Karpas-422 (cell line): ENCODE results near the gene NPL. TPM values are rescaled to one million over a fixed set of nuclear protein-coding genes. Genes with fewer than 3 reads are reported as not detected.

Experiments
- DNase-seq: peaks from one replicate; pipeline ENCODE4 v3.0.0-alpha.2; 2015
- H2AFZ ChIP-seq: fragments of 200-600 bp; sonication (generic); 2 replicates; pipeline ENCODE4 v1.6.1; 2014; ENCODE audit warnings: antibody characterized with exemption, low read length, mixed read lengths
- H3K27ac ChIP-seq: fragments of 200-600 bp; sonication (generic); 2 replicates; pipeline ENCODE4 v1.5.1; 2014; ENCODE audit warnings: mild to moderate bottlenecking, low read length, moderate library complexity
- H3K27me3 ChIP-seq: fragments of 200-600 bp; sonication (generic); 2 replicates; pipeline ENCODE4 v1.6.1; 2014; ENCODE audit warnings: low read length, mixed read lengths
- H3K36me3 ChIP-seq: fragments of 200-600 bp; sonication (generic); 2 replicates; pipeline ENCODE4 v1.6.1; 2014; ENCODE audit warnings: low read length, mixed read lengths; ENCODE audit not compliant: insufficient read depth
- H3K4me1 ChIP-seq: fragments of 200-600 bp; sonication (generic); 2 replicates; pipeline ENCODE4 v1.6.1; 2014; ENCODE audit warnings: mild to moderate bottlenecking, low read length, mixed read lengths
- H3K4me2 ChIP-seq: fragments of 200-600 bp; sonication (generic); 2 replicates; pipeline ENCODE4 v1.6.1; 2014; ENCODE audit warnings: low read length, low read depth, mild to moderate bottlenecking; ENCODE audit not compliant: poor library complexity, severe bottlenecking
- H3K4me3 ChIP-seq: fragments of 200-600 bp; sonication (generic); 2 replicates; pipeline ENCODE4 v1.5.1; 2014; ENCODE audit warnings: mild to moderate bottlenecking, antibody characterized with exemption, low read length, mixed read lengths
- H3K79me2 ChIP-seq: fragments of 200-600 bp; sonication (generic); 2 replicates; pipeline ENCODE4 v1.6.1; 2014; ENCODE audit warnings: mild to moderate bottlenecking, low read length, mixed read lengths
- H3K9ac ChIP-seq: fragments of 200-600 bp; sonication (generic); 2 replicates; pipeline ENCODE4 v1.6.0; 2014; ENCODE audit warnings: low read length
- H3K9me2 ChIP-seq: fragments of 200-600 bp; sonication (generic), shearing (Covaris generic); replicated peaks from 2 replicates; pipeline ENCODE4 v1.6.0; 2014; ENCODE audit warnings: mild to moderate bottlenecking, low read length, moderate library complexity; ENCODE audit not compliant: insufficient read depth
- H3K9me3 ChIP-seq: fragments of 300-700, 200-600 bp; sonication (generic); 2 replicates; pipeline ENCODE4 v1.6.1; 2014; ENCODE audit warnings: low read length, mixed read lengths
- H4K20me1 ChIP-seq: fragments of 200-600 bp; sonication (generic); 2 replicates; pipeline ENCODE4 v1.6.1; 2014; ENCODE audit warnings: mild to moderate bottlenecking, antibody characterized with exemption, low read length, low read depth; ENCODE audit not compliant: insufficient read depth
- total RNA-seq: library from RNA; depleted of rRNA; stranded (reverse); fragments of >200 nt; shearing (Covaris generic); gene quantifications from 2 replicates; pipeline ENCODE4 v1.2.3, GENCODE V29; 2014; ENCODE audit warnings: low replicate concordance

NPL gene
- total RNA-seq, 1 experiment from 2014 or later = 3.2 TPM

- Histone ChIP-seq H3K4me2 (no peak overlapping the region), H3K27me3 (no peaks in the 10 kb centered on the region), H3K79me2 (no peaks in the 10 kb centered on the region), H3K9me2 (no peaks in the 10 kb centered on the region), H3K9me3 (no peaks in the 10 kb centered on the region), H4K20me1 (no peaks in the 10 kb centered on the region), H2AFZ (no peak overlapping the region), H3K9ac (no peak overlapping the region), H3K4me3 (no peak overlapping the region), H3K4me1 (peaks cover 7% of the 10 kb centered on the region), H3K27ac (no peak overlapping the region), H3K36me3 (no peaks in the 10 kb centered on the region)
- DNase-seq = no peak
These were observed 33.1 kb upstream of the NPL start for GRCh38 chr1:182756423-182756822.

GRCh38 chr1:182761396-182762395 lies 27.9 kb upstream of the NPL start:
- no peaks in the 10 kb centered on the region for H4K20me1 ChIP-seq
- H3K36me3 ChIP-seq = no peaks in the 10 kb centered on the region
- H3K9ac ChIP-seq = no peak overlapping the region
- H3K4me3 ChIP-seq = no peak overlapping the region
- peaks cover 7% of the 10 kb centered on the region for H3K4me1 ChIP-seq
- no peaks in the 10 kb centered on the region for H3K9me3 ChIP-seq
- no peaks in the 10 kb centered on the region for H3K79me2 ChIP-seq
- H3K27ac ChIP-seq = no peak overlapping the region
- H2AFZ ChIP-seq = no peak overlapping the region
- H3K9me2 ChIP-seq = no peaks in the 10 kb centered on the region
- H3K4me2 ChIP-seq = no peak overlapping the region
- DNase-seq = no peak
- H3K27me3 ChIP-seq = no peaks in the 10 kb centered on the region

- H3K4me1 ChIP-seq = peaks cover 7% of the 10 kb centered on the region
- H3K27ac ChIP-seq = no peak overlapping the region
- no peaks in the 10 kb centered on the region for H3K79me2 ChIP-seq
- H3K4me2 ChIP-seq = no peak overlapping the region
- no peaks in the 10 kb centered on the region for H3K9me2 ChIP-seq
- no peaks in the 10 kb centered on the region for H3K9me3 ChIP-seq
- H3K27me3 ChIP-seq = no peaks in the 10 kb centered on the region
- no peak overlapping the region for H3K9ac ChIP-seq
- no peak overlapping the region for H2AFZ ChIP-seq
- H4K20me1 ChIP-seq = no peaks in the 10 kb centered on the region
- no peaks in the 10 kb centered on the region for H3K36me3 ChIP-seq
- H3K4me3 ChIP-seq = no peak overlapping the region
- DNase-seq = no peak
These were observed 27.0 kb upstream of the NPL start for GRCh38 chr1:182762536-182762935.

GRCh38 chr1:182764029-182764727 lies 25.4 kb upstream of the NPL start:
- Histone ChIP-seq H3K36me3 (no peaks in the 10 kb centered on the region), H3K9me2 (no peaks in the 10 kb centered on the region), H3K4me2 (no peak overlapping the region), H3K4me3 (no peak overlapping the region), H3K9me3 (no peaks in the 10 kb centered on the region), H3K27ac (no peak overlapping the region), H4K20me1 (no peaks in the 10 kb centered on the region), H2AFZ (no peak overlapping the region), H3K9ac (no peak overlapping the region), H3K27me3 (no peaks in the 10 kb centered on the region), H3K4me1 (peaks cover 7% of the 10 kb centered on the region), H3K79me2 (no peaks in the 10 kb centered on the region)
- no peak for DNase-seq

GRCh38 chr1:182765391-182765790 lies 24.2 kb upstream of the NPL start:
- no peak overlapping the region for H3K4me3 ChIP-seq
- no peak overlapping the region for H3K9ac ChIP-seq
- no peak overlapping the region for H3K27ac ChIP-seq
- peaks cover 7% of the 10 kb centered on the region for H3K4me1 ChIP-seq
- H3K4me2 ChIP-seq = no peak overlapping the region
- no peaks in the 10 kb centered on the region for H4K20me1 ChIP-seq
- H3K36me3 ChIP-seq = no peaks in the 10 kb centered on the region
- no peak for DNase-seq
- H3K27me3 ChIP-seq = no peaks in the 10 kb centered on the region
- H3K9me2 ChIP-seq = no peaks in the 10 kb centered on the region
- no peaks in the 10 kb centered on the region for H3K79me2 ChIP-seq
- H3K9me3 ChIP-seq = no peaks in the 10 kb centered on the region
- no peak overlapping the region for H2AFZ ChIP-seq

- H3K4me2 ChIP-seq = no peak overlapping the region
- H2AFZ ChIP-seq = no peak overlapping the region
- H3K27ac ChIP-seq = no peak overlapping the region
- no peak overlapping the region for H3K9ac ChIP-seq
- H3K9me3 ChIP-seq = no peaks in the 10 kb centered on the region
- H3K9me2 ChIP-seq = no peaks in the 10 kb centered on the region
- H3K79me2 ChIP-seq = no peaks in the 10 kb centered on the region
- H3K4me3 ChIP-seq = no peak overlapping the region
- H3K36me3 ChIP-seq = no peaks in the 10 kb centered on the region
- no peak for DNase-seq
- H3K27me3 ChIP-seq = no peaks in the 10 kb centered on the region
- no peaks in the 10 kb centered on the region for H4K20me1 ChIP-seq
- peaks cover 4% of the 10 kb centered on the region for H3K4me1 ChIP-seq
These were observed 23.5 kb upstream of the NPL start for GRCh38 chr1:182766050-182766449.

GRCh38 chr1:182766881-182767645 lies 22.5 kb upstream of the NPL start:
- Histone ChIP-seq H3K9ac (no peak overlapping the region), H3K36me3 (no peaks in the 10 kb centered on the region), H3K27me3 (no peaks in the 10 kb centered on the region), H2AFZ (no peak overlapping the region), H3K4me3 (no peak overlapping the region), H3K9me3 (no peaks in the 10 kb centered on the region), H3K4me2 (no peak overlapping the region), H4K20me1 (no peaks in the 10 kb centered on the region), H3K79me2 (no peaks in the 10 kb centered on the region), H3K27ac (no peak overlapping the region), H3K9me2 (no peaks in the 10 kb centered on the region), H3K4me1 (no peaks in the 10 kb centered on the region)
- DNase-seq = no peak

GRCh38 chr1:182768963-182769362 lies 20.6 kb upstream of the NPL start:
- Histone ChIP-seq H3K36me3 (no peaks in the 10 kb centered on the region), H3K9ac (no peak overlapping the region), H3K9me2 (no peaks in the 10 kb centered on the region), H2AFZ (no peak overlapping the region), H4K20me1 (no peaks in the 10 kb centered on the region), H3K9me3 (no peaks in the 10 kb centered on the region), H3K27me3 (no peaks in the 10 kb centered on the region), H3K27ac (no peak overlapping the region), H3K79me2 (no peaks in the 10 kb centered on the region), H3K4me2 (no peak overlapping the region), H3K4me3 (no peak overlapping the region), H3K4me1 (no peaks in the 10 kb centered on the region)
- DNase-seq = no peak
